RCC 7860 (cell line): Measurements from ENCODE around the gene OLA1.

ENCODE experiments used
- DNase-seq: peaks from one replicate; pipeline ENCODE4 v3.0.0-alpha.2; 2015; ENCODE audit warnings: low spot score
- FAIRE-seq: peaks from 2 replicates; lab custom pipeline; 2012; peaks lifted over from hg19 to GRCh38; lab: Jason Lieb, UNC

The OLA1 gene

DNA sequence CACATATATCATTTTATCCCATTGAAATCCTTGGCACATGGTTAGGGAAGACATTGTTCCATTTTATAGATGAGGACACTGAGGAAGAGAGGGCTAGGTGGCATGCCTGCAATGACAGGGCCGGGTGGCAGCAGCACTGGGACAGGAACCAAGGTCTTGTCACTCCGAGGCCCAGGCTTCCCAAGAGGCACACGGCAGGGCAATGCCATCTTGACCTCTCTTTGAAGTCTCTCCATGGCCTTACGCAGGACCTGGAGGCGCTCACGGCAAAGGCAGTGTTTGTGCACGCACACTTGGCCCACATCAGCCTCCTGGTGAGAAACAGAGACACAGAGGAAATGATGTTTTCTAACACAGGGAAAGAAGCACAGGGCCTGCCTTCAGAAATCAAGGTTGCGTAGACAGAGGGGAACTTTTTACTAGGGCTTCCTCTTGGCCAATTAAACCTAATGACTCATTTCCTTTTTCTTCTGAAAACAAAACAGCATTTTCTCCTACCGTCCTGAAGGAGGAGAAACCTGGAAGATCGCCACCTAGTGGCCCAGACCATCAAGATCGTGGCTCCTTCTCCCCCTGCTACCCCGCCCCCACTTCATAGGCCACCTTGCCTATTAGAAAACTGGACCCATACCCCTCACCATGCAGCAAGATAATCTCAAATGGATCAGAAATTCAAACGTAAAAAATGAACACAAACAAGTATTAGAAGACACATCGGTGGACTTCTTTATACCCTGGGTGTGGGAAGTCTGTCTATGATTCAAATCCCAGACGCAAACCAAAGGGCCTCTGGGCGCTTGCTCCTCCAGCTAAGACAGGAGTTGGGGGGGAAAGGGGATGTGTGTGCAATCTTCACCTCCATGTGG lies 208.5 kb downstream of the OLA1 start:
- DNase-seq (peak; percentile 89), FAIRE-seq (peak; percentile 79)

- DNase-seq (no peak), FAIRE-seq (no peak)
Measured at GRCh38 chr2:174038462-174038861, 209.9 kb downstream of the OLA1 start.

- no peak for FAIRE-seq
Measured at GRCh38 chr2:174036825-174037224, 211.5 kb downstream of the OLA1 start.

DNA sequence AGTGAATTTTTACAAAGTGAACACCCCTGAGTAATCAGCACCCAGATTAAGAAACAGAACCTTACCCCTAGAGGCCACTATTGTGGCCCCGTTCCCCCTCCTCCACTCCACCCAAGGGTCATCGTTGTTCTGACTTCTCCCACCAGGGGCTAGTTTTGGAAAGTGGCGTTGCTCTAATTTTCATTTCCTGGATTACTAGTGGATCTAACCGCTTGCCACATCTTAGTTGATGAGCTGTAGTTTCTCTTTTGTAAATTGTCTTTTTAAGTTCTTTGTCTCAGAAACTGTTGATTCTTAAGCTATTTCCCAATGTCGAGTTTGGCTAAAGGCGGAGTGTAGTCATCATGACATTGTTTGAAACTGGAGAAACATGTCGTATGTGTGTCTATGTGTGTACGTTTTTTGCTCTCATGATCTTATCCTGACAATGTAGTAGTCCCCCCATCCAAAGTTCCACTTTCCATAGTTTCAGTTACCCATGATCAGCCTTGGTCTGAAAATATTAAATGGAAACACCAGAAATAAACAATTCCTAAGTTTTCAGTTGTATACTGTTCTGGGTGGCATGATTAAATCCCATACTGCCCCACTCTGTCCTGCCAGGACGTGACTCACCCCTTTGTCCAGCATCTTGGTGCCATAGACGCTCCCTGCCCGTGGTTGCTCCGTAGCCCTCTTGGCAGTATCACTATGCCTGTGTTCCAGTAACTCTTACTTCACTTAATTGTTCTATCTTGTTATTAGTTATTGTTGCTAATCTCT lies 212.2 kb downstream of the OLA1 start:
- DNase-seq (peak; percentile 63), FAIRE-seq (peak; percentile 29)

More at GRCh38 chr2:174036825-174037224, 211.5 kb downstream of the OLA1 start:
- no peak for DNase-seq

DNA sequence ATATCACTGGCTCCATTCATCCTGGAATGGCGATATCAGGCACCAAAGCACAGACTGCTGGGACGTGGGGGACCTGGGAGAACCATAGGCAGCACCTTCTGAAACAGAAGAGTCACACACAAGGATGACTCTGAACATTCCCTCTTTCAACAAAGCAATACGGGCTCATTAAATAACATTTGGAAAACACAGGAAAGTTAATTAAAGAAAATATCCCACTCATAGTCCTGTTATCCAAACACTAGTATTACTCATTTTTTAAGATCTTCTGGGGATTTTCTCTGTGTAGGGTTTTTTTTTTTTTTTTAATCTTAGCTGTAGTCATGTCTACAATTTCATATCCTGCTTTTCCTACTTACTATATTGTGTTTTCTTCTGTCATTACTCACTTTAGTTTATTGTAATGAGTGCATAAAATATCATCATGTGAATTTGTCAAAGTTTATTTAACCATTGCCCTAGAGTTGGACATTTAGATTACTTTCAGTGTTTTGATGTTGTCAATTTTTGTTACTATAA lies 213.2 kb downstream of the OLA1 start:
- FAIRE-seq (no peak), DNase-seq (no peak)

DNA sequence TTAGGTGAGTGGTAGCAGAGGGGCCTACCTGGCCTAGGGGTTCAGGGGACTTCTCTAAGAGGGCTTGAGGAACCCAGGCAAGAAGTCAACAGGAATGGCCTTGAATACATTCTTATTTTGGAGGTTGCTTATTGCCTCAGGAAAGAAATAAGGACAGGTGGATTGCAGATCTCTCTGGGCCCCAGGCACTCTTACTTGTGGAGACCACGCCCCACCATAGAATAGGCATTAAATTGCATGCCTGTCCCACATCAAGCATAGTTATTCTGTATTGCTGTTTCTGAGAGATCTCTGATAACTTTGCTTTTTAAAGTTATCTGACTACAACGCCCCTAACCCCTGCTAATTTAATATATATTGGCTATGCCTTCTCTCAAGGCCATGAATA lies 215.2 kb downstream of the OLA1 start:
- no peak for FAIRE-seq
- no peak for DNase-seq

DNA sequence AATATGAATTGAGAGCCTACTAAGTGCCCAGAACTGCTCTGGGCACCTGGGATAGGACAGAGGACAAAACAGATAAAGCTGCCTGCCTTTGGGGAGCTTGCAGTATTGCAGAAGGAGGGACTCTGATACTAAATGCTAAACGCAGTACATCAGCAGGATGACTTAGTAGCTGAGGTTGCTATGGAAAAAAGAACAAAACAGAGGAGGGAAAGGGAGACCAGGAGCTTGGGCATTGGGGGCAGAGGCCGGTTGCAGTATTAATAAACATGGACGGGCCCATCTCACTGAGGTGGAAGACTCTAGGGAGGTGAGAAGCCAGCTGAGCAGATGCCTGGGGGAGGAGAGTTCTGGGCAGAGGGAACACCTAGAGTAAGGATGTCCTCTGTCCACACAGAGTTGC lies 217.1 kb downstream of the OLA1 start:
- DNase-seq: peak; percentile 41
- FAIRE-seq: no peak

GRCh38 chr2:174028935-174029334 lies 219.4 kb downstream of the OLA1 start:
- DNase-seq: no peak
- FAIRE-seq: no peak

- FAIRE-seq (no peak), DNase-seq (no peak)
Measured at GRCh38 chr2:174027956-174028355, 220.4 kb downstream of the OLA1 start.

GRCh38 chr2:174026122-174026845 lies 222.0 kb downstream of the OLA1 start:
- FAIRE-seq (no peak), DNase-seq (no peak)

- DNase-seq (no peak), FAIRE-seq (no peak)
Measured at GRCh38 chr2:174025271-174026121, 222.8 kb downstream of the OLA1 start.

DNA sequence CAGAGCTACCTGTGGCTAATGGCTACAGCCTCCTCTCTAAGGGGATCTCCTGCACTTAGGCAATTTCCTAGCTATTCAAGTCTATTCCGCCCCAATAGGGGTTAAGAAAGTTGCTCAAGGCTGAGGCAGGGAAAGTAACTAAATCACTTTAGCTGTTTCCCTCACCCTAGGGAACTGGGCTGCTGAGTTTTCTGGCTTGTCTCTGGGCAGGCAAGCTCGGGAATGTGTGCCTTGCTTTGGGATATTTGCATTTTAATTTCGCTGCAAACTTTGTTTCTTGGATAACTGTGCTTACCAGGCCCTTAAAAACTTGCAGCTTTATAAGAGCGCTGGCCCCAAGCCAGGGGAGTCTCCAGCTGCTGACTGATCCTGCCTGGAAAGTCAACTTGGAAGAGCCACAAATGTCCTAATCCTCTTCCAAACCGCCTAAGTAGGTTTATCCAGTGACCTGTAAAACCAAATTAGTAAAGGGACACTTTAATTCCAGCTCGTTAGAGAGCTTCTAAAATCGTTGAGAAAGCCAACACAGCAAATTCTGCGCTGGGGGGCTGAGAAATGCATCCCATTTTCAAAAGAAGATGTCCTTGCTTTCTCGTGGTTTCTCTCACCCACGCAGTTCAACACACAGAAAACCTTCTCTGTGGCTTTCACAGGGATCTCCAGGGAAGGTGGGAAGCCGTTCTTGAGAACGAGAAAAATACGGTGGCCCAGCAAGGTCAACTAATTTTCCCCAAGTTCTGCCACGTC lies 223.6 kb downstream of the OLA1 start:
- no peak for DNase-seq
- FAIRE-seq: peak; percentile 59

DNA sequence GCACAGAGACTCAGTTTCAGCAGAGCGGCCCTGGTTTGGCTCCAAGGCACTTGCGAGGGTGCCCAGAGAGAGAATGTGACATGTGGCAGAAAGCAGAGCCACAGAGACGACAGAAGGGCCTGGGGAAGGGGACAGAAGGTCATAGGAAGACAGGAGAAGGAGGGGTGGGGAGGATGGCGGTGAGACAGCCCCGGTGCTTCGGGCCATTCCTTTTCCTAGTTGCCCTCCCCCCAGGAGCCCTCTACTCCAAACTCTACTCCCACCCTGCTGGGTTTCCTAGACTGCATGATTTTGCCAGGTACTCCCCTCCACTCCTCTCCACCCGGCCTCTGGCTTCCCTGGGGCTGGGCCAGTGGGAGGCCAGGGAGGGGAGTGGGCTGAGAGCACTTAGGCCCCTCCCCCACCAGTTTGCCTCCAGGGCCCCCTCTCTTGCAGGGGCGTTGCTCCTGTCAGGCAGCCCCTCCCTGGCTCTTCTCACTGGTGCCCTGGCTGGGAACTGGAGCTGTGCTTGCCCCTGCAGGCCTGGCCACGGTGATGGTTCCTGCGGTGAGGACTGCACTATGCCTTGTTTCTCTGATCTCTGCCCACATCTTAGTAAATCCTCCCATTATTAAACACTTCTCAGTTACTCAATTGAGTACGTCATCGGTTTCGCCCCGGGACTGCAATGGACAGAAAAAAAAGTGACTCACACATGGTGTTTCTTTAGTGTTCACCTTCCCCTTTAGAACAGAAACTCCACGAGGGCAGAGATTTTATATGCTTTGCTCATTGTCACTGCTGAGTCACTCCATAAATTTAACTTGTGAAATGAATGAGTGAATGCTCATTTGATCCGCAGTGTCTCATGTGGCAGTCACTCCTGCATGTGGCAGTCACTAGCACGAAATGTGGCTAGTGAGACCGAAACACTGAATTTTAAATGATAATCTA lies 224.5 kb downstream of the OLA1 start:
- DNase-seq (peak; percentile 27), FAIRE-seq (no peak)
